HG02642 (cell line): Measurements from ENCODE around the gene ATP6V0D1.

ENCODE experiments used
- ATAC-seq: cut with Tn5 transposase; IDR thresholded peaks from one replicate; pipeline ENCODE4 v1.9.1; 2021; ENCODE audit warnings: mild to moderate bottlenecking; ENCODE audit not compliant: unreplicated experiment, poor library complexity

ATP6V0D1 gene

GRCh38 chr16:67412294-67412693, 68.7 kb downstream of the ATP6V0D1 start:
- no peak for ATAC-seq

- no peak for ATAC-seq
These were observed 69.6 kb downstream of the ATP6V0D1 start for GRCh38 chr16:67411339-67411738.

GRCh38 chr16:67409631-67410030, 71.3 kb downstream of the ATP6V0D1 start:
- ATAC-seq, result no peak

GRCh38 chr16:67407788-67408452, 73.0 kb downstream of the ATP6V0D1 start:
- no peak for ATAC-seq

GRCh38 chr16:67407176-67407787, 73.7 kb downstream of the ATP6V0D1 start:
- ATAC-seq, result no peak

GRCh38 chr16:67406111-67406971, 74.6 kb downstream of the ATP6V0D1 start:
- no peak for ATAC-seq

GRCh38 chr16:67405336-67405735, 75.6 kb downstream of the ATP6V0D1 start:
- ATAC-seq, result no peak

- no peak for ATAC-seq
These were observed 76.2 kb downstream of the ATP6V0D1 start for GRCh38 chr16:67404740-67405226.

GRCh38 chr16:67403976-67404555, 76.9 kb downstream of the ATP6V0D1 start:
- no peak for ATAC-seq

- no peak for ATAC-seq
These were observed 80.1 kb downstream of the ATP6V0D1 start for GRCh38 chr16:67400901-67401300.

GRCh38 chr16:67399749-67400704, 80.9 kb downstream of the ATP6V0D1 start:
- no peak for ATAC-seq

- ATAC-seq, result no peak
These were observed 81.7 kb downstream of the ATP6V0D1 start for GRCh38 chr16:67399218-67399733.

- no peak for ATAC-seq
These were observed 82.3 kb downstream of the ATP6V0D1 start for GRCh38 chr16:67398546-67399217.

- no peak for ATAC-seq
These were observed 83.0 kb downstream of the ATP6V0D1 start for GRCh38 chr16:67397812-67398545.

GRCh38 chr16:67397036-67397801, 83.7 kb downstream of the ATP6V0D1 start:
- ATAC-seq, result no peak

- ATAC-seq, result no peak
These were observed 84.6 kb downstream of the ATP6V0D1 start for GRCh38 chr16:67396159-67397035.
